ENCODE results near the gene TRDMT1.

GRCh38 chr10:17115683-17116082, 85.8 kb downstream of the TRDMT1 start:
- no peak for TF ChIP-seq POLR2AphosphoS5 (IDR thresholded peaks at IDR 0.05)
- no peak for TF ChIP-seq CTCF (IDR thresholded peaks at IDR 0.05)
- no peak for TF ChIP-seq POLR2A (IDR thresholded peaks at IDR 0.05)

Data from breast epithelium (tissue), 3 donors.